ENCODE results near the gene TGM2. TPM values are rescaled to one million over a fixed set of nuclear protein-coding genes. Genes with fewer than 3 reads are reported as not detected.

TGM2 gene
- total and polyA plus RNA-seq, 4 donors: 12.9 to 63.3 (median 19.6) TPM

GRCh38 chr20:38180781-38181180, 15.7 kb upstream of the TGM2 start:
- H3K9me3 ChIP-seq (ENCODE audit: control insufficient read depth, insufficient read depth, low read length): peaks cover 3% of the 10 kb centered on the region
- no CpG with 5 or more reads among the region's 5 CpGs for WGBS (ENCODE audit: insufficient coverage)
- no peak overlapping the region for H3K4me3 ChIP-seq (ENCODE audit: low read depth, low read length)
- DNase-seq (ENCODE audit: low read depth in 4 of 6, low spot score in 6 of 6): no peak
- H3K27me3 ChIP-seq (ENCODE audit: control insufficient read depth, insufficient read depth, low read length): no peaks in the 10 kb centered on the region
- no peaks in the 10 kb centered on the region for H3K4me1 ChIP-seq (ENCODE audit: control insufficient read depth, insufficient read depth, low read length)
- H3K36me3 ChIP-seq (ENCODE audit: control insufficient read depth, insufficient read depth, low read length): no peaks in the 10 kb centered on the region
- H3K27ac ChIP-seq (ENCODE audit: low read depth, low read length): no peak overlapping the region

DNA sequence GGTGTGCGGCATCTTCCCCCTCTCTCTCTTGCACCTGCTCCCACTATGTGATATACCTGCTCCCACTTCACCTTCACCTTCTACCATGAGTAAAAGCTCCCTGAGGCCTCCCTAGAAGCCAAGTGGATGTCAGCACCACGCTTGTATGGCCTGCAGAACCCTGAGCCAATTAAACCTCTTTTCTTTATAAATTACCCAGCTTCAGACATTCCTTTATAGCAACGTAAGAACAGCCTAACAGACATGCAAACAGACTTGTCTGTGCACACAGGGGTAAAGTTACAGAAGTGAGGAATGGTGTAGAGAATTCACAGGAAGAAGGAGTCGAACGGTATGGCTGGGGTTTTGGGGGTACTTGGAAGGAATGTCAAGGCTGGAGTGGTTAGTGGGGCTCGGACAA, 14.8 kb upstream of the TGM2 start:
- Histone ChIP-seq H3K4me3 (ENCODE audit: low read depth, low read length) (no peak overlapping the region), H3K9me3 (ENCODE audit: control insufficient read depth, insufficient read depth, low read length) (peaks cover 3% of the 10 kb centered on the region), H3K27ac (ENCODE audit: low read depth, low read length) (no peak overlapping the region), H3K36me3 (ENCODE audit: control insufficient read depth, insufficient read depth, low read length) (no peaks in the 10 kb centered on the region), H3K27me3 (ENCODE audit: control insufficient read depth, insufficient read depth, low read length) (no peaks in the 10 kb centered on the region), H3K4me1 (ENCODE audit: control insufficient read depth, insufficient read depth, low read length) (peaks cover 3% of the 10 kb centered on the region)
- 99% methylated on average over 5 of the region's 6 CpGs for WGBS (ENCODE audit: insufficient coverage)
- no peak for DNase-seq (ENCODE audit: low read depth in 4 of 6, low spot score in 6 of 6)

DNA sequence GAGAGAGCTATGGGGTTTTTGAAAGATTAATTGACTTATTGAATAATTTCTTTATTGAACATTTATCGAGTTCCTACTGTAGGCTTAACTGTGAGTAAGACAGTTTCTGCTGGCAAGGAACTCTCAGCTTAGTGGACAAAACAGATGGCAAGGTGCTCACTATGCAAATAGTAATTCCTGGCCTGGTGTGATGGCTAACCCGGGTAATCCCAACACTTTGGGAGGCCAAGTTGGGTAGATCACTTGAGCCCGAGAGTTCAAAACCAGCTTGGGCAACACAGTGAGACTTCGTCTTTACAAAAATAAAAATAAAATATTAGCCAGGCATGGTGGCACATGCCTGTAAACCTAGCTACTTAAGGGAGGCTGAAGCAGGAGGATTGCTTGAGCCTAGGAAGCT, 13.5 kb upstream of the TGM2 start:
- H3K27ac ChIP-seq (ENCODE audit: low read depth, low read length): no peak overlapping the region
- peaks cover 3% of the 10 kb centered on the region for H3K4me1 ChIP-seq (ENCODE audit: control insufficient read depth, insufficient read depth, low read length)
- DNase-seq (ENCODE audit: low read depth in 4 of 6, low spot score in 6 of 6): no peak
- H3K4me3 ChIP-seq (ENCODE audit: low read depth, low read length): no peak overlapping the region
- H3K36me3 ChIP-seq (ENCODE audit: control insufficient read depth, insufficient read depth, low read length): no peaks in the 10 kb centered on the region
- no peaks in the 10 kb centered on the region for H3K27me3 ChIP-seq (ENCODE audit: control insufficient read depth, insufficient read depth, low read length)
- peaks cover 3% of the 10 kb centered on the region for H3K9me3 ChIP-seq (ENCODE audit: control insufficient read depth, insufficient read depth, low read length)
- WGBS (ENCODE audit: insufficient coverage): 83% methylated on average over 4 of the region's 4 CpGs

GRCh38 chr20:38178065-38178491, 13.0 kb upstream of the TGM2 start:
- no peak overlapping the region for H3K4me3 ChIP-seq (ENCODE audit: low read depth, low read length)
- 90% methylated on average over 8 of the region's 8 CpGs for WGBS (ENCODE audit: insufficient coverage)
- H3K36me3 ChIP-seq (ENCODE audit: control insufficient read depth, insufficient read depth, low read length): no peaks in the 10 kb centered on the region
- H3K4me1 ChIP-seq (ENCODE audit: control insufficient read depth, insufficient read depth, low read length): peaks cover 7% of the 10 kb centered on the region
- H3K27ac ChIP-seq (ENCODE audit: low read depth, low read length): no peak overlapping the region
- no peak for DNase-seq (ENCODE audit: low read depth in 4 of 6, low spot score in 6 of 6)
- no peaks in the 10 kb centered on the region for H3K27me3 ChIP-seq (ENCODE audit: control insufficient read depth, insufficient read depth, low read length)
- H3K9me3 ChIP-seq (ENCODE audit: control insufficient read depth, insufficient read depth, low read length): peaks cover 3% of the 10 kb centered on the region

- no peak for DNase-seq (ENCODE audit: low read depth in 4 of 6, low spot score in 6 of 6)
- H3K27me3 ChIP-seq (ENCODE audit: control insufficient read depth, insufficient read depth, low read length): no peaks in the 10 kb centered on the region
- no peak overlapping the region for H3K4me3 ChIP-seq (ENCODE audit: low read depth, low read length)
- 82% methylated on average over 8 of the region's 9 CpGs for WGBS (ENCODE audit: insufficient coverage)
- peaks cover 3% of the 10 kb centered on the region for H3K9me3 ChIP-seq (ENCODE audit: control insufficient read depth, insufficient read depth, low read length)
- no peaks in the 10 kb centered on the region for H3K36me3 ChIP-seq (ENCODE audit: control insufficient read depth, insufficient read depth, low read length)
- H3K4me1 ChIP-seq (ENCODE audit: control insufficient read depth, insufficient read depth, low read length): peaks cover 7% of the 10 kb centered on the region
- H3K27ac ChIP-seq (ENCODE audit: low read depth, low read length): no peak overlapping the region
Measured at GRCh38 chr20:38177201-38177600, 12.1 kb upstream of the TGM2 start.

DNA sequence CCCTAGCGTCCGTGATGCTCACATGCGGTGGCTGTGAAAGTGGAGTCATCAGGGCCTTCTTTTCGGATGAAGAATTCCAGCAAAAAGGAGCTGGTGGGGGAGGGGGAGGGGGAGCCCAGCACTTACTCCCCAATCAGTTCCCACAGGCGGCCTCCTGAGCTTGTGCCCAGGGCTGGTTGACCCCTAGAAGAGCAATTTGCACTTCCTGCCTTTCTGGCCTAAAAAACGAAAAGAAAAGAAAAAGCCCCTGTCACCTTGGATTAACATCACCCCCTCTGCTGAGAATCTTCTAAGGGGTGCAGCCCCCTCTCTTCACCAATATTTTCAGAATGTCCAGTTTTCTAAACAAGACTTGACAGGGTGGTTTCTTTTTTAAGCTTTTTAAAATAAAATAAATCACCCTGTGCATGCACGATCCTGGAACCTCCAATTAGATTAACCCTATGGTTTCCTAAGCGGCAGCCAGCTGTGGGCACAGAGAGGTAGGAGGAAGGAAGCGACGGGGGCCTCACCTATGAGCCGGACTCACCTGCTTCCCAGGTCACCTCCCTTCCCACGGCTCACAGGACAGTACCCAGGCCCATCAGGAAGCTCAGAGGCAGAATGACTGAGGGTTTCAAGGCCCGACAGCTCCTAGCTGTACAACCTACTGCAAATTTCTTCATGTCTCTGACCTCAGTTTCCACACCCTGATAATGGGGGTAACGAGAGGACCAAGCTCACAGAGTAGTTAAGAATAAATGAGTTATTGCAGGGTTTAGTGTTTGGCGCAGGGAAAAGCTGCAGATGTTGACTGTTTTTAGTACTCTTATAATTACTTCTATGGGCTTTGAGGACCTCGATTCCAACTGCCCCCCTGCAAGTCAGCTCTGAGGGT, 10.5 kb upstream of the TGM2 start:
- Histone ChIP-seq H3K4me3 (ENCODE audit: low read depth, low read length) (no peak overlapping the region), H3K4me1 (ENCODE audit: control insufficient read depth, insufficient read depth, low read length) (peaks cover 8% of the 10 kb centered on the region), H3K36me3 (ENCODE audit: control insufficient read depth, insufficient read depth, low read length) (no peaks in the 10 kb centered on the region), H3K27me3 (ENCODE audit: control insufficient read depth, insufficient read depth, low read length) (no peaks in the 10 kb centered on the region), H3K27ac (ENCODE audit: low read depth, low read length) (no peak overlapping the region), H3K9me3 (ENCODE audit: control insufficient read depth, insufficient read depth, low read length) (no peaks in the 10 kb centered on the region)
- no peak for DNase-seq (ENCODE audit: low read depth in 4 of 6, low spot score in 6 of 6)
- WGBS (ENCODE audit: insufficient coverage): 69% methylated on average over 6 of the region's 16 CpGs

- H3K36me3 ChIP-seq (ENCODE audit: control insufficient read depth, insufficient read depth, low read length): no peaks in the 10 kb centered on the region
- no peaks in the 10 kb centered on the region for H3K27me3 ChIP-seq (ENCODE audit: control insufficient read depth, insufficient read depth, low read length)
- 34% methylated on average over 10 of the region's 14 CpGs for WGBS (ENCODE audit: insufficient coverage)
- no peak for DNase-seq (ENCODE audit: low read depth in 4 of 6, low spot score in 6 of 6)
- H3K27ac ChIP-seq (ENCODE audit: low read depth, low read length): no peak overlapping the region
- H3K4me1 ChIP-seq (ENCODE audit: control insufficient read depth, insufficient read depth, low read length): peaks cover 12% of the 10 kb centered on the region
- H3K4me3 ChIP-seq (ENCODE audit: low read depth, low read length): no peak overlapping the region
- no peaks in the 10 kb centered on the region for H3K9me3 ChIP-seq (ENCODE audit: control insufficient read depth, insufficient read depth, low read length)
Measured at GRCh38 chr20:38173237-38174156, 8.4 kb upstream of the TGM2 start.

GRCh38 chr20:38172408-38172807, 7.3 kb upstream of the TGM2 start:
- Histone ChIP-seq H3K9me3 (ENCODE audit: control insufficient read depth, insufficient read depth, low read length) (no peaks in the 10 kb centered on the region), H3K4me3 (ENCODE audit: low read depth, low read length) (no peak overlapping the region), H3K27me3 (ENCODE audit: control insufficient read depth, insufficient read depth, low read length) (no peaks in the 10 kb centered on the region), H3K27ac (ENCODE audit: low read depth, low read length) (no peak overlapping the region), H3K36me3 (ENCODE audit: control insufficient read depth, insufficient read depth, low read length) (no peaks in the 10 kb centered on the region), H3K4me1 (ENCODE audit: control insufficient read depth, insufficient read depth, low read length) (peaks cover 12% of the 10 kb centered on the region)
- DNase-seq (ENCODE audit: low read depth in 4 of 6, low spot score in 6 of 6): peak in 2 of 6 donors; percentile 42 to 72
- 20% methylated on average over 1 of the region's 4 CpGs for WGBS (ENCODE audit: insufficient coverage)

DNA sequence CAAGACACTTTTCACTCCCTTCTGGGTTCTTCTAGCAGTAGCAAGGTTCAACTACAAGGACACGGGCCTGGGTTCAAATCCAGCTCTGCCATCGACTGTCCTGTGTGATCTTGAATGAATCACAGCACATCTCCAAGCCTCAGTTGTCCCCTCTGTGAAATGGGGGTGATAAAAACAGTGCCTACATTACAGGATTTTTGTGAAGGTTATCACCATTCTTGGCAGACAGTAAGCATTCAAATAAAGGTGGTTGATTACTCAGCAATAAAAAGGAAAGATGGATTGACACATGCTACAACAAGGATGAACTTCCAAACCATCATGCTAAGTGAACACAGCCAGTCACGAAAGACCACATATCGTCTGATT, 6.6 kb upstream of the TGM2 start:
- Histone ChIP-seq H3K27ac (ENCODE audit: low read depth, low read length) (no peak overlapping the region), H3K27me3 (ENCODE audit: control insufficient read depth, insufficient read depth, low read length) (no peaks in the 10 kb centered on the region), H3K9me3 (ENCODE audit: control insufficient read depth, insufficient read depth, low read length) (no peaks in the 10 kb centered on the region), H3K36me3 (ENCODE audit: control insufficient read depth, insufficient read depth, low read length) (no peaks in the 10 kb centered on the region), H3K4me1 (ENCODE audit: control insufficient read depth, insufficient read depth, low read length) (peaks cover 12% of the 10 kb centered on the region), H3K4me3 (ENCODE audit: low read depth, low read length) (no peak overlapping the region)
- DNase-seq (ENCODE audit: low read depth in 4 of 6, low spot score in 6 of 6): no peak
- 90% methylated on average over 2 of the region's 4 CpGs for WGBS (ENCODE audit: insufficient coverage)
